Trophoblast cell (in vitro differentiated cells and primary cell): ENCODE measurements around the gene ANKRD13B.

ENCODE experiments used
- DNase-seq, 2 donors: peaks; one replicate each; pipeline ENCODE4 v3.0.0-alpha.2; 2016
- H2AFZ ChIP-seq: 2 replicates; pipeline ENCODE4 v1.6.1; 2013; ENCODE audit warnings: low read length, moderate library complexity, mild to moderate bottlenecking; ENCODE audit not compliant: insufficient read depth, poor library complexity
- H2AK5ac ChIP-seq: 2 replicates; pipeline ENCODE4 v1.6.1; 2013; ENCODE audit warnings: mild to moderate bottlenecking, low read length
- H2BK120ac ChIP-seq: 2 replicates; pipeline ENCODE4 v1.6.1; 2013; ENCODE audit warnings: low read length, mild to moderate bottlenecking, moderate library complexity; ENCODE audit not compliant: insufficient read depth, poor library complexity
- H2BK12ac ChIP-seq: 2 replicates; pipeline ENCODE4 v1.6.1; 2013; ENCODE audit warnings: mild to moderate bottlenecking, low read length, moderate library complexity
- H2BK5ac ChIP-seq: 2 replicates; pipeline ENCODE4 v1.6.1; 2013; ENCODE audit warnings: low read length, low read depth, moderate library complexity, mild to moderate bottlenecking; ENCODE audit not compliant: poor library complexity
- H3K14ac ChIP-seq: 2 replicates; pipeline ENCODE4 v1.6.1; 2013; ENCODE audit warnings: mild to moderate bottlenecking, low read length
- H3K18ac ChIP-seq: 2 replicates; pipeline ENCODE4 v1.6.1; 2013; ENCODE audit warnings: mild to moderate bottlenecking, low read length
- H3K23ac ChIP-seq: 2 replicates; pipeline ENCODE4 v1.6.1; 2013; ENCODE audit warnings: low read length
- H3K27ac ChIP-seq: 2 replicates; pipeline ENCODE4 v1.5.1; 2013; ENCODE audit warnings: low read depth, mild to moderate bottlenecking, inconsistent platforms, low read length, moderate library complexity
- H3K27me3 ChIP-seq: 2 replicates; pipeline ENCODE4 v1.6.1; 2013; ENCODE audit warnings: inconsistent platforms, mild to moderate bottlenecking, low read length, moderate library complexity; ENCODE audit not compliant: insufficient read depth
- H3K36me3 ChIP-seq, 2 experiments: 1 replicate in 1 of 2; 2 replicates in 1 of 2; pipeline ENCODE4 v1.6.1; 2013; ENCODE audit warnings: low read length in 2 of 2, mild to moderate bottlenecking in 2 of 2, moderate library complexity in 1 of 2; ENCODE audit not compliant: insufficient read depth in 2 of 2, control insufficient read depth in 1 of 2
- H3K4ac ChIP-seq: 2 replicates; pipeline ENCODE4 v1.6.1; 2013; ENCODE audit warnings: low read depth, mild to moderate bottlenecking, low read length, moderate library complexity
- H3K4me1 ChIP-seq, 2 experiments: 1 replicate in 1 of 2; 2 replicates in 1 of 2; pipeline ENCODE4 v1.6.1; 2013; ENCODE audit warnings: low read length in 2 of 2, mild to moderate bottlenecking in 2 of 2, moderate library complexity in 1 of 2; ENCODE audit not compliant: insufficient read depth in 2 of 2, control insufficient read depth in 1 of 2
- H3K4me2 ChIP-seq: 2 replicates; pipeline ENCODE4 v1.6.1; 2013; ENCODE audit warnings: inconsistent platforms, mild to moderate bottlenecking, low read length, moderate library complexity
- H3K4me3 ChIP-seq: 2 replicates; pipeline ENCODE4 v1.5.1; 2013; ENCODE audit warnings: mild to moderate bottlenecking, low read depth, low read length, inconsistent platforms
- H3K79me1 ChIP-seq: one replicate; pipeline ENCODE4 v1.6.1; 2013; ENCODE audit warnings: low read length
- H3K79me2 ChIP-seq: 2 replicates; pipeline ENCODE4 v1.6.1; 2013; ENCODE audit warnings: low read length, mild to moderate bottlenecking; ENCODE audit not compliant: control insufficient read depth, insufficient read depth, poor library complexity
- H3K9ac ChIP-seq: 2 replicates; pipeline ENCODE4 v1.6.1; 2013; ENCODE audit warnings: mild to moderate bottlenecking, low read length
- H3K9me3 ChIP-seq: 2 replicates; pipeline ENCODE4 v1.6.1; 2013; ENCODE audit warnings: low read depth, mild to moderate bottlenecking, control low read depth, inconsistent platforms, low read length; ENCODE audit not compliant: insufficient read depth
- H4K12ac ChIP-seq: 2 replicates; pipeline ENCODE4 v1.6.1; 2013; ENCODE audit warnings: low read depth, mild to moderate bottlenecking, low read length, moderate library complexity
- H4K8ac ChIP-seq: 2 replicates; pipeline ENCODE4 v1.6.1; 2013; ENCODE audit warnings: low read depth, mild to moderate bottlenecking, low read length, moderate library complexity
- H4K91ac ChIP-seq: one replicate; pipeline ENCODE4 v1.6.1; 2013; ENCODE audit warnings: low read depth, mild to moderate bottlenecking, low read length, moderate library complexity
- WGBS: extraction: QIAGEN DNeasy Blood & Tissue Kit; methylation state at CpG from one replicate; pipeline ENCODE4 v1.1.7; 2013; ENCODE audit warnings: missing lambda C conversion rate; ENCODE audit not compliant: insufficient read length, insufficient coverage; ENCODE audit errors: extremely low coverage; 5-methylcytosine and 5-hydroxymethylcytosine counted together

Gene ANKRD13B

DNA sequence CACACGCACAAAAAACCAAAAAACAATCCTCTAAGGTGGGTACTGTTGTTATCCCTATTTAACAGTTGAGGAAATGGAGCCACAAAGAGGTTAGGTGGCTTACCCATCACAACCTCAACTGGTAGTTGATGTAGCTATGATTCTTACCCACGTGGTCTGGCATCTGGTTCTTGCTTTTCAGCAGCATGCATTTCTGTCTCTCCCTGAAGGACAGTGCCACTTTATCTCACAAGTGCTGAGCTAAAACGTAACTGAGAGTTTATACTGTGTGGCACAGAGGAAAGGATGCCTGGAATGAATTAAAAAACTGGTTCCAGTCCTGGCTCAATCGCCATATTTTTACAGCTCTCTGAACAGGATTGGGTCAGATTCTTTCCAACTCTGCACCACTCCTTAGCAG lies 31.7 kb downstream of the ANKRD13B start:
- no peaks in the 10 kb centered on the region for H3K27me3 ChIP-seq
- no peak overlapping the region for H3K9ac ChIP-seq
- H3K23ac ChIP-seq, result no peak overlapping the region
- H2BK120ac ChIP-seq, result no peak overlapping the region
- WGBS, result no CpG with 5 or more reads among the region's 4 CpGs
- DNase-seq, result peak in 1 of 2 donors; percentile 56
- no peak overlapping the region for H4K8ac ChIP-seq
- H2BK12ac ChIP-seq, result no peak overlapping the region
- no peak overlapping the region for H4K91ac ChIP-seq
- H3K9me3 ChIP-seq, result no peaks in the 10 kb centered on the region
- H2AFZ ChIP-seq, result no peak overlapping the region
- no peak overlapping the region for H4K12ac ChIP-seq
- no peak overlapping the region for H3K4me2 ChIP-seq
- no peak overlapping the region for H3K27ac ChIP-seq
- peaks cover 3% of the 10 kb centered on the region for H3K79me2 ChIP-seq
- H3K4ac ChIP-seq, result no peak overlapping the region
- H3K36me3 ChIP-seq, result peaks cover 0 to 3% of the 10 kb centered on the region in 2 experiments
- H3K4me1 ChIP-seq, result peaks cover 26 to 35% of the 10 kb centered on the region in 2 experiments
- no peak overlapping the region for H3K14ac ChIP-seq
- no peak overlapping the region for H3K4me3 ChIP-seq
- peaks cover 11% of the 10 kb centered on the region for H3K79me1 ChIP-seq
- H2BK5ac ChIP-seq, result no peak overlapping the region
- H2AK5ac ChIP-seq, result no peak overlapping the region
- H3K18ac ChIP-seq, result no peak overlapping the region

DNA sequence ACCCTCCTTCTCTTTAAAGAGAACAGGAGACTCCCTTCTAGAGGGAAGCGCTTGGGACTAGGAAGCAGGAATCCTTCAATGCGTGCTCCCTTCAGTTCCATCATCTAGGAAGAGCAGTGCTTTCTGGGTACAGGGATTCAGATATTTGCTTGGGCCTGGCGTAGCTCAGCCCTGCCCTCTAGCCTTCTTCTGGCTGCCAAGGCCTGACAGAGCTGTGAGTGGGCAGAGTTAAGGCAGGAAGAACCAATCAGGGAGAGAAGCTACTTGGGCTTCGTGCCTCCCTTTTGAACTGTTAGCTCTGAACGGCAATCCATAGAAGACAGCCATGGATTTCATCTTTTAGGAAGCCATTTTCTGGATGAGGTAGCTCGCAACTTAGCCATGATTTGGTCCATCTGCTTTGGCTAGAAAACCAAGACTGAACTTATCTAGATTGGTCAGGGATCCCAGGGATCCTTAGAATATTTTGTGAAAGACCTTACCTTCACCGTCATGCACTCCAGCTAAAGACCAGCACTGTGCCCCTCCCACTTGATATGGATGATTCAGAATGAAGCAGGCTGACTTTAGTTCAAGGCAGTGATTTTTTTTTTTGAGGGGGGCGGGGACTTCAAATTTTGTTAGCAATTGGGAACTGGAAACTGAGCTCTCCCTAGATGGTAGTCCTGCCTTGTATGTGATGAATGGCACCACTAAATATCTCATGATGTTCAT lies 32.3 kb downstream of the ANKRD13B start:
- Histone ChIP-seq H3K27ac (no peak overlapping the region), H3K23ac (no peak overlapping the region), H2AK5ac (no peak overlapping the region), H3K18ac (no peak overlapping the region), H3K4me2 (no peak overlapping the region), H2BK5ac (no peak overlapping the region), H4K8ac (no peak overlapping the region), H3K79me1 (peaks cover 9% of the 10 kb centered on the region), H3K4ac (no peak overlapping the region), H4K91ac (no peak overlapping the region), H3K36me3 (peaks cover 0 to 3% of the 10 kb centered on the region in 2 experiments), H3K27me3 (no peaks in the 10 kb centered on the region), H3K79me2 (peaks cover 3% of the 10 kb centered on the region), H2BK12ac (no peak overlapping the region), H3K9ac (no peak overlapping the region), H2BK120ac (no peak overlapping the region), H2AFZ (no peak overlapping the region), H4K12ac (no peak overlapping the region), H3K9me3 (no peaks in the 10 kb centered on the region), H3K4me3 (no peak overlapping the region), H3K4me1 (peaks cover 23 to 29% of the 10 kb centered on the region in 2 experiments), H3K14ac (no peak overlapping the region)
- no CpG with 5 or more reads among the region's 8 CpGs for WGBS
- DNase-seq, result peak in 1 of 2 donors; percentile 55

GRCh38 chr17:29627951-29628350 lies 35.0 kb downstream of the ANKRD13B start:
- H2BK12ac ChIP-seq, result no peak overlapping the region
- H2BK5ac ChIP-seq, result no peak overlapping the region
- no peak overlapping the region for H2BK120ac ChIP-seq
- no peak overlapping the region for H3K23ac ChIP-seq
- no peaks in the 10 kb centered on the region for H3K9me3 ChIP-seq
- H4K12ac ChIP-seq, result no peak overlapping the region
- H4K91ac ChIP-seq, result no peak overlapping the region
- H3K18ac ChIP-seq, result no peak overlapping the region
- peaks cover 19 to 23% of the 10 kb centered on the region in 2 experiments for H3K36me3 ChIP-seq
- H4K8ac ChIP-seq, result no peak overlapping the region
- H3K14ac ChIP-seq, result no peak overlapping the region
- no peak overlapping the region for H2AFZ ChIP-seq
- peaks cover 7 to 11% of the 10 kb centered on the region in 2 experiments for H3K4me1 ChIP-seq
- H3K4ac ChIP-seq, result no peak overlapping the region
- H3K79me1 ChIP-seq, result peaks cover 5% of the 10 kb centered on the region
- H2AK5ac ChIP-seq, result no peak overlapping the region
- H3K4me2 ChIP-seq, result no peak overlapping the region
- no peaks in the 10 kb centered on the region for H3K27me3 ChIP-seq
- no peak for DNase-seq
- no CpG with 5 or more reads among the region's 1 CpG for WGBS
- H3K27ac ChIP-seq, result no peak overlapping the region
- H3K9ac ChIP-seq, result no peak overlapping the region
- no peak overlapping the region for H3K4me3 ChIP-seq
- no peaks in the 10 kb centered on the region for H3K79me2 ChIP-seq

- H3K36me3 ChIP-seq, result peaks cover 19 to 23% of the 10 kb centered on the region in 2 experiments
- no peak overlapping the region for H4K12ac ChIP-seq
- H4K91ac ChIP-seq, result no peak overlapping the region
- H3K23ac ChIP-seq, result no peak overlapping the region
- no CpG with 5 or more reads among the region's 2 CpGs for WGBS
- no peaks in the 10 kb centered on the region for H3K79me2 ChIP-seq
- no peak overlapping the region for H2AFZ ChIP-seq
- H4K8ac ChIP-seq, result no peak overlapping the region
- H3K27me3 ChIP-seq, result no peaks in the 10 kb centered on the region
- H3K4me3 ChIP-seq, result no peak overlapping the region
- H3K9me3 ChIP-seq, result no peaks in the 10 kb centered on the region
- no peak overlapping the region for H2BK120ac ChIP-seq
- H3K18ac ChIP-seq, result no peak overlapping the region
- H2BK12ac ChIP-seq, result no peak overlapping the region
- no peak overlapping the region for H3K9ac ChIP-seq
- no peak overlapping the region for H3K27ac ChIP-seq
- H3K4me1 ChIP-seq, result peaks cover 2 to 4% of the 10 kb centered on the region in 2 experiments
- no peak for DNase-seq
- no peak overlapping the region for H3K4me2 ChIP-seq
- no peak overlapping the region for H3K14ac ChIP-seq
- H3K79me1 ChIP-seq, result no peaks in the 10 kb centered on the region
- H2BK5ac ChIP-seq, result no peak overlapping the region
- no peak overlapping the region for H2AK5ac ChIP-seq
- no peak overlapping the region for H3K4ac ChIP-seq
These were observed 35.7 kb downstream of the ANKRD13B start for GRCh38 chr17:29628644-29629043.
